ENCODE measurements around the gene ALKAL2.

ALKAL2 gene

DNA sequence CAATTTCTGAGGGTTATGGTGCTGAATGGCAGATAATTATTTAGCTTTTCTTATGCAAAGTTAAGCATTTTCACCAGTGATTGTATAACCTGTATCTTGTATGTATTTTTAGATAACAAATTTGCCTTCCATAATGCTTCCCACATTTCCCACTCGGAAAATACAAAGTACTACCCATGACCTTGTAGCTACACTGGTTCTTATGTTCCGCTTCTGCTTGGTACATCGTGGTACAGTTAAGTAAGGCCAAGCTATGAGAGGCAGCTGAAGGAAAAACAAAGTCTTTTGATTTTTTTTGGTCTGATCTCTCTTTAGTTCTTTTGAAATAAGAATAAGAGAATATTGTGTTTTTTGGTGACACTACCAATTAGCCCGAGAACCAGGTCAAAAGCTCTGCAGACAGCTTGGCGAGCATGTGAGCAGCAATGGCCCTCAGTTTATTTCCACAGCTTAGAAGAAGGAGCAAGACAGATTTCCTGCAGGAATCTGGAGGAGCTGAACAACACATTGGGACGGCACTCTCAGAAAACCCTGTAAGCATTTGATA, 50.8 kb downstream of the ALKAL2 start:
- Histone ChIP-seq H2AFZ (ENCODE audit: low read length) (no peak overlapping the region), H3K79me2 (ENCODE audit: low read length) (no peaks in the 10 kb centered on the region), H3K36me3 (replicated peaks; ENCODE audit: insufficient read depth, low read length) (no peaks in the 10 kb centered on the region), H3K9ac (ENCODE audit: low read length) (no peak overlapping the region), H3K4me1 (ENCODE audit: low read length) (no peaks in the 10 kb centered on the region), H3F3A (ENCODE audit: insufficient read depth, low read length) (no peaks in the 10 kb centered on the region), H3K4me2 (ENCODE audit: low read depth, low read length) (no peak overlapping the region), H3K4me3 (ENCODE audit: low read length) (no peak overlapping the region), H4K20me1 (ENCODE audit: insufficient read depth, low read length) (no peaks in the 10 kb centered on the region), H3K9me2 (replicated peaks; ENCODE audit: insufficient read depth, low read length) (no peaks in the 10 kb centered on the region), H3K27ac (ENCODE audit: low read length) (no peak overlapping the region), H3K27me3 (replicated peaks; ENCODE audit: insufficient read depth, low read length) (no peaks in the 10 kb centered on the region), H3K9me3 (replicated peaks; ENCODE audit: insufficient read depth, low read length) (no peaks in the 10 kb centered on the region)
- TF ChIP-seq, protein P1, sequence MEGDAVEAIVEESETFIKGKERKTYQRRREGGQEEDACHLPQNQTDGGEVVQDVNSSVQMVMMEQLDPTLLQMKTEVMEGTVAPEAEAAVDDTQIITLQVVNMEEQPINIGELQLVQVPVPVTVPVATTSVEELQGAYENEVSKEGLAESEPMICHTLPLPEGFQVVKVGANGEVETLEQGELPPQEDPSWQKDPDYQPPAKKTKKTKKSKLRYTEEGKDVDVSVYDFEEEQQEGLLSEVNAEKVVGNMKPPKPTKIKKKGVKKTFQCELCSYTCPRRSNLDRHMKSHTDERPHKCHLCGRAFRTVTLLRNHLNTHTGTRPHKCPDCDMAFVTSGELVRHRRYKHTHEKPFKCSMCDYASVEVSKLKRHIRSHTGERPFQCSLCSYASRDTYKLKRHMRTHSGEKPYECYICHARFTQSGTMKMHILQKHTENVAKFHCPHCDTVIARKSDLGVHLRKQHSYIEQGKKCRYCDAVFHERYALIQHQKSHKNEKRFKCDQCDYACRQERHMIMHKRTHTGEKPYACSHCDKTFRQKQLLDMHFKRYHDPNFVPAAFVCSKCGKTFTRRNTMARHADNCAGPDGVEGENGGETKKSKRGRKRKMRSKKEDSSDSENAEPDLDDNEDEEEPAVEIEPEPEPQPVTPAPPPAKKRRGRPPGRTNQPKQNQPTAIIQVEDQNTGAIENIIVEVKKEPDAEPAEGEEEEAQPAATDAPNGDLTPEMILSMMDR (IDR thresholded peaks at IDR 0.05; ENCODE audit: low read length), result no peak
- TF ChIP-seq EZH2phosphoT487 (IDR thresholded peaks at IDR 0.05; ENCODE audit: low read length), result no peak
- no peak for TF ChIP-seq EZH2 (optimal IDR thresholded peaks at IDR 0.05; ENCODE audit: low read depth, low read length)
- DNase-seq, result no peak

DNA sequence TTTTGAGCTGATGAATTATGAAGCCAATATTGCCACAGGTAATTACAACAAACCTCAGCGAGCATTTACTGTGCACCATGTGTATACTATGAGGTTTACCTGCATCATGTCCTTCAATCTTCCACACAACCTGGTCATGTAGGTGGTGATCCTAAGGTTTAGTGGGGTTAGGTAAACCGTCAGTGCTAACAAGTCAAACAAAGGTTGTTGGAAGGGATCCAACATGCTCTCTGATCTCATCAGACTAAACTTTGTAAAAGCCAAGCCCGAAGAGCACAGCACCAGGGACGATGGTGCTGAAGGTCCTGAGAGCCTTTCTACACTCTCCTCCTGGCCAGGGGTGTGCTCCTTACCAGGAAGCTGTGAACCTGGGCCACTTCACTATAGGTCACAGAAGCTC, 53.5 kb downstream of the ALKAL2 start:
- no peaks in the 10 kb centered on the region for H3K9me3 ChIP-seq (replicated peaks; ENCODE audit: insufficient read depth, low read length)
- DNase-seq, result no peak
- no peak overlapping the region for H3K4me3 ChIP-seq (ENCODE audit: low read length)
- no peaks in the 10 kb centered on the region for H4K20me1 ChIP-seq (ENCODE audit: insufficient read depth, low read length)
- no peaks in the 10 kb centered on the region for H3K27me3 ChIP-seq (replicated peaks; ENCODE audit: insufficient read depth, low read length)
- no peak overlapping the region for H3K27ac ChIP-seq (ENCODE audit: low read length)
- H3F3A ChIP-seq (ENCODE audit: insufficient read depth, low read length), result no peaks in the 10 kb centered on the region
- TF ChIP-seq EZH2 (optimal IDR thresholded peaks at IDR 0.05; ENCODE audit: low read depth, low read length) (no peak), EZH2phosphoT487 (IDR thresholded peaks at IDR 0.05; ENCODE audit: low read length) (no peak)
- TF ChIP-seq, protein P1 (IDR thresholded peaks at IDR 0.05; ENCODE audit: low read length), result no peak
- H3K79me2 ChIP-seq (ENCODE audit: low read length), result no peaks in the 10 kb centered on the region
- no peak overlapping the region for H2AFZ ChIP-seq (ENCODE audit: low read length)
- no peaks in the 10 kb centered on the region for H3K4me1 ChIP-seq (ENCODE audit: low read length)
- no peaks in the 10 kb centered on the region for H3K36me3 ChIP-seq (replicated peaks; ENCODE audit: insufficient read depth, low read length)
- no peaks in the 10 kb centered on the region for H3K9me2 ChIP-seq (replicated peaks; ENCODE audit: insufficient read depth, low read length)
- H3K9ac ChIP-seq (ENCODE audit: low read length), result no peak overlapping the region
- no peak overlapping the region for H3K4me2 ChIP-seq (ENCODE audit: low read depth, low read length)

DNA sequence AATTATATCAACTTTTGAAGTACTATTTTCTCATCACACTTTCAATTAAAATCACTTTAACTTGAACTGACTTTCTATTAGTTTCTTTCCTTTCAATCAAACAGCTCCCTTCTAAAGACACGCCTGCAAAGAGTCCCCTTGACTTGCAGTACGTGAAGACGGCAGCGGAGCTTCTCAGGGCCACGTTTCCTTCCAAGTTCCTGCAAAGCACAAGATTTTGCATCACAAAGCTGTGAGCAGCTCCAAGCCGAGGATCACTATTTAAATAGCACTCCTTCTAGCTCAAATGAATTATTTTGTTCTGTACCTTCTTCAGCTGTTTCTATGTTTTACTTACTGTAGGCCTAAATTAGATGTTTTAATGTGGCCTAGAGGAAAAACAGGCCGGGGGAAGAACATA, 54.9 kb downstream of the ALKAL2 start:
- H2AFZ ChIP-seq (ENCODE audit: low read length), result no peak overlapping the region
- DNase-seq, result no peak
- H3F3A ChIP-seq (ENCODE audit: insufficient read depth, low read length), result no peaks in the 10 kb centered on the region
- no peak for TF ChIP-seq EZH2phosphoT487 (IDR thresholded peaks at IDR 0.05; ENCODE audit: low read length)
- TF ChIP-seq EZH2 (optimal IDR thresholded peaks at IDR 0.05; ENCODE audit: low read depth, low read length), result no peak
- TF ChIP-seq, protein P1 (IDR thresholded peaks at IDR 0.05; ENCODE audit: low read length), result no peak
- no peak overlapping the region for H3K27ac ChIP-seq (ENCODE audit: low read length)
- H3K9me3 ChIP-seq (replicated peaks; ENCODE audit: insufficient read depth, low read length), result no peaks in the 10 kb centered on the region
- H3K9ac ChIP-seq (ENCODE audit: low read length), result no peak overlapping the region
- no peak overlapping the region for H3K4me3 ChIP-seq (ENCODE audit: low read length)
- no peaks in the 10 kb centered on the region for H3K9me2 ChIP-seq (replicated peaks; ENCODE audit: insufficient read depth, low read length)
- no peaks in the 10 kb centered on the region for H4K20me1 ChIP-seq (ENCODE audit: insufficient read depth, low read length)
- no peaks in the 10 kb centered on the region for H3K79me2 ChIP-seq (ENCODE audit: low read length)
- no peak overlapping the region for H3K4me2 ChIP-seq (ENCODE audit: low read depth, low read length)
- H3K4me1 ChIP-seq (ENCODE audit: low read length), result no peaks in the 10 kb centered on the region
- H3K27me3 ChIP-seq (replicated peaks; ENCODE audit: insufficient read depth, low read length), result no peaks in the 10 kb centered on the region
- H3K36me3 ChIP-seq (replicated peaks; ENCODE audit: insufficient read depth, low read length), result no peaks in the 10 kb centered on the region
